Testis (tissue), 2 donors: Measurements from ENCODE around the gene CBARP.

Source experiments
- POLR2A ChIP-seq: fragments of 450-650 bp; IDR thresholded peaks from one replicate; pipeline ENCODE4 v1.6.1; 2017; ENCODE audit warnings: antibody characterized with exemption, mild to moderate bottlenecking, moderate library complexity
- TF ChIP-seq, protein P1 (sequence below), 3 experiments: fragments of 450-650 bp in 2 of 3; fragments of 200-600 bp in 1 of 3; sonication (generic) in 1 of 3; IDR thresholded peaks; one replicate each; pipeline ENCODE4 v1.5.1; 2016 to 2019; ENCODE audit warnings: antibody characterized with exemption in 3 of 3, mild to moderate bottlenecking in 2 of 3, moderate library complexity in 1 of 3

- TF ChIP-seq POLR2A: no peak
- TF ChIP-seq, protein P1, sequence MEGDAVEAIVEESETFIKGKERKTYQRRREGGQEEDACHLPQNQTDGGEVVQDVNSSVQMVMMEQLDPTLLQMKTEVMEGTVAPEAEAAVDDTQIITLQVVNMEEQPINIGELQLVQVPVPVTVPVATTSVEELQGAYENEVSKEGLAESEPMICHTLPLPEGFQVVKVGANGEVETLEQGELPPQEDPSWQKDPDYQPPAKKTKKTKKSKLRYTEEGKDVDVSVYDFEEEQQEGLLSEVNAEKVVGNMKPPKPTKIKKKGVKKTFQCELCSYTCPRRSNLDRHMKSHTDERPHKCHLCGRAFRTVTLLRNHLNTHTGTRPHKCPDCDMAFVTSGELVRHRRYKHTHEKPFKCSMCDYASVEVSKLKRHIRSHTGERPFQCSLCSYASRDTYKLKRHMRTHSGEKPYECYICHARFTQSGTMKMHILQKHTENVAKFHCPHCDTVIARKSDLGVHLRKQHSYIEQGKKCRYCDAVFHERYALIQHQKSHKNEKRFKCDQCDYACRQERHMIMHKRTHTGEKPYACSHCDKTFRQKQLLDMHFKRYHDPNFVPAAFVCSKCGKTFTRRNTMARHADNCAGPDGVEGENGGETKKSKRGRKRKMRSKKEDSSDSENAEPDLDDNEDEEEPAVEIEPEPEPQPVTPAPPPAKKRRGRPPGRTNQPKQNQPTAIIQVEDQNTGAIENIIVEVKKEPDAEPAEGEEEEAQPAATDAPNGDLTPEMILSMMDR (IDR thresholded peaks at IDR 0.05): no peak
Measured at GRCh38 chr19:1181606-1182005, 56.2 kb downstream of the CBARP start.
